NCI-H82 treated with DMSO at 0.1 percent for 48 hours (cell line): ENCODE results near the gene SON.
"Not testable (repeated sequence)": the region's sequence is repeated elsewhere in the genome, so short reads cannot be mapped to it uniquely, and the experiment has no call there.

Source experiments
- DNase-seq: peaks from one replicate; lab custom pipeline; 2025; ENCODE audit not compliant: unreplicated experiment; lab: John Stamatoyannopoulos, UW

The SON gene, protein sequence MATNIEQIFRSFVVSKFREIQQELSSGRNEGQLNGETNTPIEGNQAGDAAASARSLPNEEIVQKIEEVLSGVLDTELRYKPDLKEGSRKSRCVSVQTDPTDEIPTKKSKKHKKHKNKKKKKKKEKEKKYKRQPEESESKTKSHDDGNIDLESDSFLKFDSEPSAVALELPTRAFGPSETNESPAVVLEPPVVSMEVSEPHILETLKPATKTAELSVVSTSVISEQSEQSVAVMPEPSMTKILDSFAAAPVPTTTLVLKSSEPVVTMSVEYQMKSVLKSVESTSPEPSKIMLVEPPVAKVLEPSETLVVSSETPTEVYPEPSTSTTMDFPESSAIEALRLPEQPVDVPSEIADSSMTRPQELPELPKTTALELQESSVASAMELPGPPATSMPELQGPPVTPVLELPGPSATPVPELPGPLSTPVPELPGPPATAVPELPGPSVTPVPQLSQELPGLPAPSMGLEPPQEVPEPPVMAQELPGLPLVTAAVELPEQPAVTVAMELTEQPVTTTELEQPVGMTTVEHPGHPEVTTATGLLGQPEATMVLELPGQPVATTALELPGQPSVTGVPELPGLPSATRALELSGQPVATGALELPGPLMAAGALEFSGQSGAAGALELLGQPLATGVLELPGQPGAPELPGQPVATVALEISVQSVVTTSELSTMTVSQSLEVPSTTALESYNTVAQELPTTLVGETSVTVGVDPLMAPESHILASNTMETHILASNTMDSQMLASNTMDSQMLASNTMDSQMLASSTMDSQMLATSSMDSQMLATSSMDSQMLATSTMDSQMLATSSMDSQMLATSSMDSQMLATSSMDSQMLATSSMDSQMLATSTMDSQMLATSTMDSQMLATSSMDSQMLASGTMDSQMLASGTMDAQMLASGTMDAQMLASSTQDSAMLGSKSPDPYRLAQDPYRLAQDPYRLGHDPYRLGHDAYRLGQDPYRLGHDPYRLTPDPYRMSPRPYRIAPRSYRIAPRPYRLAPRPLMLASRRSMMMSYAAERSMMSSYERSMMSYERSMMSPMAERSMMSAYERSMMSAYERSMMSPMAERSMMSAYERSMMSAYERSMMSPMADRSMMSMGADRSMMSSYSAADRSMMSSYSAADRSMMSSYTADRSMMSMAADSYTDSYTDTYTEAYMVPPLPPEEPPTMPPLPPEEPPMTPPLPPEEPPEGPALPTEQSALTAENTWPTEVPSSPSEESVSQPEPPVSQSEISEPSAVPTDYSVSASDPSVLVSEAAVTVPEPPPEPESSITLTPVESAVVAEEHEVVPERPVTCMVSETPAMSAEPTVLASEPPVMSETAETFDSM (N-terminal part only)

DNA sequence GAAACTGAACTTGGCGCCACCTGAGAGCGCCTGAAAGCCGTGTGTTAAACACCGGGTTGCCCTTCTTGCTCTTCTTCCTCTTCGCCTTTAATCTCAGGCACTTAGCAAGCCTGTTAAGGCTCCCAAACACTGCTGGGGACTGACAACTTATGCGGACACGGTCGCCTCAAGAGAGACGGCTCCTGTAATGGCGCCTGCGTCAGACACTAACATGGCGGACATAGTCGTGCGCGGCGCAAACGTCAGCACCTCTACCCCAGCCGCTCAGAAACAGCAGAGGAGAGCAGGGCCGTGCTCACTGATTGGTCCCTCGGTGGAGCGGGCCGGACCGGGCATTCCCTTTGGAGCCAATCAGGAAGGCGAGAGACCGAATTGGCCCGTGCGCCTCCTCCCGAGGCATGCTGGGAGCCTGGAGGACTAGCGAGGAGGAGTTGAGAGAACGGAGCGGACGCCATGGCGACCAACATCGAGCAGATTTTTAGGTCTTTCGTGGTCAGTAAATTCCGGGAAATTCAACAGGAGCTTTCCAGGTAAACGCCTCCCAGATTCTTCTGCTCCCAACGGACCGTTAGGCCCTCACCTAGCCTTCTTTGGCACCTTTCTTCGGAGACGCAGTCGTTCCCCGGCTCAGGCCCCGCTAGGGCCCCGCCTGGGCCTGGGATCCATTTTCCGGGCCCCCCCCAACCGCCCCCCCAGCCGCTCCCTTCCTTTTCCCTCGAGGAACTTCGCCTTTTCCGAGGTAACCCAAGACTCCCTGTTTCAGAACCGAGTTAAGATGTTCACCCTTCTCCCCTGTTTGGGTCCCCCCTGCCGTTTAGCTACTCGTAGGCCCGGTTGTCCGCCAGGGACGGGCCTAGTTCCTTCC lies at the start of gene SON:
Gene SON (plus strand): TSS at position 399 of the 865 bp plus-strand sequence. CDS start 55 bp downstream, at position 454.
- peak; percentile 91 for DNase-seq

DNA sequence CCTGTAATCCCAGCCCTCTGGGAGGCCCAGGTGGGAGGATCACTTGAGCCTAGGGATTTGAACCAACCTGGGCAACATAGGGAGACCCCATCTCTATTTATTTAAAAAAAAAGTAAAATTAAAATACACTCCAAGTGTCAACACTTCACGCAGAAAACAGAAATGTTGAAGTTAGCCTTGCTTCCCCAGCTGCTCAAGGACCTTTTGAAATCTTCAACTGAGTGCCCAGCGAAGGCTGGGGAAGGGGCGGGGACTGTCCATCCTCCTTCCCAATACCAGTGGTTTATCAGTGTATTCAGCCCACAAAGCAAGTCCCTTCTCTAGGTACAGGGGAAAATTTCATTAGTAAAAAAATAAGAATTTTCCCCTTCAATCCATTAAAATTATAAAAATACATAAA lies 49.1 kb upstream of the SON start:
- no peak for DNase-seq

DNA sequence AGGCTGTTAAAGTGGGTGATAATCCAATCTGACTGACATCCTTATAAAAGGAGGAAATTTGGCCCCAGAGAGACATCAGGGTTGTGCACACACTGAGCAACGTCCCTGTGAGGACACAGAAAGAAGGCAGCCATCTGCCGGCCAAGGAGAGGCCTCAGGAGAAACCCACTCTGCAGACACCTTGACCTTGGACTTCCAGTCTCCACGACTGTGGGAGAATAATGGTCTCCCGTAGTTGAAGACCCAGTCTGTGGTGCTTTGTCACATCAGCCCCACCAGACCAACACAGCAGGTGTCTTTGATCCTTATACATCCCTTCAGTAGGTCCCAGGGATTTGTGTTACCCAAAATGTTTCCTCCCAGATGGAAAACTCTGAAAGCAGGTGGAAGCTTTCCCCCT lies 47.1 kb upstream of the SON start:
- DNase-seq = peak; percentile 54

DNA sequence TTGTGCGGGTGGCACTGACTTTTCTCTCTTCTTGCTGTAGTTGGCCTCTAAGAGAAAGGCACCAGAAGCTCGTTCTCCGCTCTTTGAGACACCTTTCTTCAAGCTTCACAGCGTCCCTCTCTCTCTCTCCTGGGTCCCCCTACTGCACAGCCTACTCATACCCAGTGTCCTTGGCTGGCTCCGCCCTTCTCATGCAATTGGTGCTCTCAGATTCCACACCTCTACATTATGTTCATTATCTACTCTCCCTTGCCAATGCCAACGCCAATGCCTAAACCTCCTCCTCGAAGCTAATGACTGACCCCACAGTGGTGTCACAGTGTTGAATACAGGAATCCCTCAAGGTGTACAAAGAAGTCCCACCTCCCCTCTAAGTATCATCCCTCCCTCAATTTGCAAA lies 46.5 kb upstream of the SON start:
- DNase-seq = no peak

DNA sequence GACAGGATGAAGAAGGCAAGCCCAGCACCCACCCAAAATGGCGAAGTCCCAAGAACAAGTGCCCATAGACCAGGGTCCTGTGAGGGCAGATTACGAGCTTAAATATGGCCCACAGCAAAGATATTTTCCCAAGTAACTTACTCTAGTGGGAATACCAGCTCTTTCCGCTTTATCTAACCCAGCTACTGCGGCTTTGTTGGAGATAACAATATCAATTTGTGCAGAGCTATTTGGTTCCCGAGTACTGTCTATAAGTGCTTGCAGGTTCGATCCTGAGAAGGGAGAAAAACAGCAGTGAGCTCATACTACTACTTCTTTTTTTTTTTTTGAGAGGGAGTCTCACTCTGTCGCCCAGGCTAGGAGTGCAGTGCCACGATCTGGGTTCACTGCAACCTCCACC lies 37.0 kb upstream of the SON start:
- DNase-seq = no peak

DNA sequence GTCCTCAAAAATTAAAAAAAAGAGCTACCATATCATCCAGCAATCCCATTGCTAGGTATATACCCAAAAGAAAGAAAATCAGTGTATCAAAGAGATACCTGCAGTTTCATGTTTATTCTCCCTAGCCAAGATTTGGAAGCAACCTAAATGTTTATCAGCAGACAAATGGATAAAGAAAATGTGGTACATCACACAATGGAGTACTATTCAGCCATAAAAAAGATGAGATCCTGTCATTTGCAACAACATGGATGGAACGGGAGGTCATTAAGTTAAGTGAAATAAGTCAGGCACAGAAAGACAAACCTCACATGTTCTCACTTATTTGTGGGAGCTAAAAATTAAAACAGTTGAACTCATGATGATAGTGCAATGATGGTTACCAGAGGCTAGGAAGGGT lies 35.8 kb upstream of the SON start:
- DNase-seq = not testable (repeated sequence)

DNA sequence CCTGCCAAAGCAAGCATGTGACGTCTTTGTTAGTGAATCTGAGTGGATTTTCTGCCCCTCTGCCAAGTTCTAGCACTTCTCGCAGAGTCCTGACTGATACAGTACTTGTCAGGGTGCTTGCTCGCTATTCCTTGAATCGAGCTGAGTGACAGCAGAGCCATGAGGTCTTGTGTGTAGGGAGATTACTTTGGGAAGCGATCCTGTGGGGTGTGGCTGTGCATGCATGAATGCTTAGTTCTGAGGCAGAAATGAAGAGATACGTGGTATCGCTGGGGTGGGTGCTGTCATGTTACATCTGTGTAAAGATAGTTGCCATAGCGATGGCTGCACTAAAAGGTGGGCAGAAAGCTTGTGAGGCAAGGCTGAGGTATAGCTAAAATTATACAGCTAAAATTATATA lies 32.0 kb upstream of the SON start:
- no peak for DNase-seq

DNA sequence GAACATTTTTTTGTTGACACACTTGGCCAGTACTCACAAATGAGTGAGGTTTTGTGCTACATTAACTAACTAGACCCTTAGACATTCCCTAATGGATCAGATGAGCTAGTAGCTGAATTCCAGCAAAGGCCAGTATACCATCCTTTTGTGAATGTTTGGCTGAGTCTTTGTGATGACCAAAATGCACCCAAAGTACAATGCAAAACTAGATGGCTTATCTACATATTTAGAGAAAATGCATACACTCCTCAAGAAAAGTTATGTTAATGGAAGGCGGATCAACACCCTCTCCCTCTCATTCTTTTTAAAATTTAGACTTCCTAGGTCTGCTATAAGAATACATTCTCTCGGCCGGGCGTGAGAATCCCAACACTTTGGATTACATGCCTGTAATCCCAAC lies 31.2 kb upstream of the SON start:
- DNase-seq = no peak

DNA sequence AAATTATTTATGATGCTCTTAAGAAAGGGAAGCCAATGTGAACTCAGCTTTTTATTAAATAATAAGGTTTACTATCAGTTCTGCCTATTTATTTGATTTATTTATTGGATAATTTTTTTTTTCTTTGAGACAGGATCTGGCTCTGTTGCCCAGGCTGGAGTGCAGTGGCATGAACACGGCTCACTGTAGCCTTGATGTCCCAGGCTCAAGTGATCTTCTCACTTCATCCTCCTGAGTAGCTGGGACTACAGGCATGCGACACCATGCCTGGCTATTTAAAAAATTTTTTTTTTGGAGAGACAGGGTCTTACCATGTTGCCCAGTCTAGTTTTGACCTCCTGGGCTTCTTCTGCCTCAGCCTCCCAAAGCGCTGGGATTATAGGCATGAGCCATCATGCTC lies 30.4 kb upstream of the SON start:
- no peak for DNase-seq

DNA sequence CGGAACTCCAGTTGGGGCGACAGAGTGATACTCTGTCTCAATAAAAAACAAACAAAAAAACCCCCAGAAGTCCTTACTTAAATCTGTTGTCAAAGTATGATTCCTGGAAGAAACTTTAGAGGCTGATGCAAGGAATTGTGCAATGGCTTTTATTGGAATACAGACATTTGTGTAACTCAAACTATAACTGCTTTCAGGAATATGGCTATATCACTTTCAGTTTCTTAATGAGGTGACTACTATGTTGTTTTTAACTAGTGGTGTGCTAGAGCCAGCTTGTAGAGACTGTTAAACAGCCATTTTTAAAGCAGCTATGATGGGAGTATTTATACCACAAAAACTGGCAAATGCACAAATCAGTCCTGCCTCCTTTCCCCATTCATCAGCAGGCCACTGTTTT lies 28.6 kb upstream of the SON start:
- no peak for DNase-seq

DNA sequence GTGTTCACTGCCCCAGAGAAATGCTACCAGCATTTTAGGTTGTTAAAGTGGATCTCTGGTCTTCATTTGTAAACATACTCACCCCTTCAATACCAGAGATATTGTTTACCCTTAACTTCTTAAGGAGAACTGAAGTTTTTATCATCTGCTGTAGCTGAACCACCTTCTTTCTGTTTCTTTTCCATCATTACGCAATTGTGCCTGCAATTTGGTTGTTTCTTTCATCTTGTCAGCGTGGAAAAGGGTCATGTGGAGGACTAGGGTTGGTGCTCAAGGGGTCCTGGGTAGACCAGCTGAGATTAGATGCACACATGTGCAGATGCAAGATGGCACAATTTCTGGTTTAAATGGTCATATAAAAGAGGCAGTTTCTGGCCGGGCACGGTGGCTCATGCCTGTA lies 23.9 kb upstream of the SON start:
- no peak for DNase-seq

DNA sequence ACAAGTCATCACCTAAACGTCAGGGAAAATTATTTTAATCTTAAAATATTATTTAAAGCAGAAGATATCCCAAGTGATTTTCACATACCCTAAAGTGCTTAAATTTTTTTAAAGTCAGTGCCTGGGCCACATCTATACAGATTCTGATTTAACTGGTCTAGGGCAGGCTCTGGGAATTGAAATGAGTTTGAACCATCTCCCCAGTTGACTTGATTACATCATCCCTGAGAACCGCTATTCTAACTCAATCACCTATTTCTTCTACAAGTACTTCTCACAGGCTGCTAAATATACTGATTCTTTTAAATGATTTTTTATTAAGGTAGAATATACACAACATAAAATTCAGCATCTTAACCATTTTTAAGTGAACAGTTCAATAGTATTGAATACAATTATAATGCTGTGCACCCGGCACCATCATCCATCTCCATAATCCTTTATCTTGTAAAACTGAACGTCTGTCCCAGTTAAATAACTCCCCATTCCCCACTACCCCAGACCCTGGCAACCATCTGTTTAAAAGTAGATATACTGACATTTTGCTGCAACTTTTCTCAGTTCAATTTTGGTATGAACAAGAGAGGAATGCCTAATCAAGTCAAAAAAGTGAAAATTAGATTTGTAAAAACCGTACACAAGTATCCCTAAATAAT lies 20.4 kb upstream of the SON start:
- DNase-seq = peak; percentile 51

DNA sequence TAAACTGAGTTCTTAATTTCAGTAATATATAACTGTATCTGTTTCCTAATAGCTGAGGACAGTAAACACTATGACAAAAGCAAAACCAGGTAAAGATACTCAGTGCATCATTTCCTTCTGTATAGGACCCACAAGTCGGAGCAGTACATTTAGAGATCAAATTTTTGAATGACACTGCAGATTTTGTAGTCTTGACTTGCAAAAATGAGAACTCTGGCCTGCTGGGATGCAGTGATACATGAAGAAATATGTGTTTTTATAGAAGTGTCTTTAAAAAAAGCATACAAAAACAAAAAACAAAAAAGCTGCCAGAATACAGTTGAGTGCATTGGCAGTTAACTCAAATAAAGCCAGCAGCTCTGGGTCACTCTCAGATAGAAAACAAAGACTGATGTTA lies 19.9 kb upstream of the SON start:
- no peak for DNase-seq

DNA sequence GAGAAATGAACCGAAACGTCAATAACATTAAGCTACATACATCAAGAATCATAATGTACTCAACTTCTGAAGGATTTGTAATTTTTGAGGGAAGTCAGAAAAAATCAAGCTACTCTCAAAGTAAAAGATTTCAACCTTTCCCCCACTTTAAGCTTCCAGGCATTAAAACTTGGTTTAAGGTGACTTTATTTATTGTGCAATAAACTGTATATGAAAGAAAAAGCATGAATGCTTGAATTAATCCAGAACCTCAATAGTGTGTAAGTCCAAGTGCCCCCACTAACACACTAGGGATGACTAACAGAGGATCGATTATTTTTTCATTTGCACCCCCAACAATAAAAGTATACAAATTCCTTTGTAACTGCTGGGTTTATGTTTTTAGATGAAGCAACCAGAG lies 11.8 kb upstream of the SON start:
- DNase-seq = no peak

DNA sequence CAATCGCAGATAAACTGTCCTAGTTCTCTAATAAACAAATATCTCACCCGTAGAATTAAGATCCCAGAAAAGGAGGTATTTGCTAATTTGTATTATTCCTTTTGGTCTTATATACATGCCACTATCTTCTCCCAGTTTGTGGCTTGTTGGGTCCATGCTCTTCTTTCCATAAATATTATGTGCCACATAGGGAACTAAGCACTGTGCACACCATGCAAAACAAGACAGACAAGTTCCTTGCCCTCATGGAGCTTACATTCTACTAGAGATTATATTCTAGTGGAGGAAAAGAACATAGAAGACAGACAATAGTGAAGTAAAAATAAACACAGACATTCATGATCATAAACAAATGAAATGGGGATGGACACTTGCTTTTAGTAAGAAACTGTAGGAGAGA lies 5.6 kb upstream of the SON start:
- DNase-seq = no peak

DNA sequence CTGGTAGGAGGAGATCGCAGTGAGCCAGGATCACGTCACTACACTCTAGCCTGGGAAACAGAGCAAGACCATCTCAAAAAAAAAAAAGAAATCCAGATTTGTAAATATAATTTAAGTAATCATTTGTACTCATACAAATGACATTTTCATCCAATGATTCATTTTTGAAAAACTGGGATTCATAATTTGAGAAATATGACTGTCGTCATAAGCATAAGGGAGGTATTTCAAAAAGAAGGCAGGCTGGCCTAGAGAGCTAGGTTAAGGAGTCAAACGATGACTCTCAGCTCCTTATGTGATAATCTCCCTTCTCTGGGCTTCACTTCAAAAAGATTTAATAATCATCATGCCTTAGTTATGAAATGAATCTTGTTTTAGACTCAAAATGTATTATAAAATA lies 3.2 kb upstream of the SON start:
- no peak for DNase-seq

DNA sequence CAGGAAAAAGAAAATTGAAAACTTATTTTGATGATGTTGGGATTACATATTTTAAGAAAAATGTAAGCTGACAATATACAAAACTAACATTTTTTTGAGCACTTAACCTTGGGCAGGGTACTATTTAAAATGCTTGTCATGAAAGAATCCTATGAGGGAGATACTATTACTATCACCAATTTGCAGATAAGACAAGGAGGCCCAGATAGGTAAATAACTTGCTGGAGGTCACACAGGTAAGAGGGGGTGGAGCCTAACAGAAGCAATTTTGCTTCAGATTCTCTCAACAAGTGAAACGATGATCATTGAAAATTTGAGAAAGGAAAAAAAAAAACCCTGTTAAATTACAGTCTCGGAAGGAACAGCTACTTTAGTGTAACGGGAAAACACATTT lies 2.1 kb upstream of the SON start:
- no peak for DNase-seq

DNA sequence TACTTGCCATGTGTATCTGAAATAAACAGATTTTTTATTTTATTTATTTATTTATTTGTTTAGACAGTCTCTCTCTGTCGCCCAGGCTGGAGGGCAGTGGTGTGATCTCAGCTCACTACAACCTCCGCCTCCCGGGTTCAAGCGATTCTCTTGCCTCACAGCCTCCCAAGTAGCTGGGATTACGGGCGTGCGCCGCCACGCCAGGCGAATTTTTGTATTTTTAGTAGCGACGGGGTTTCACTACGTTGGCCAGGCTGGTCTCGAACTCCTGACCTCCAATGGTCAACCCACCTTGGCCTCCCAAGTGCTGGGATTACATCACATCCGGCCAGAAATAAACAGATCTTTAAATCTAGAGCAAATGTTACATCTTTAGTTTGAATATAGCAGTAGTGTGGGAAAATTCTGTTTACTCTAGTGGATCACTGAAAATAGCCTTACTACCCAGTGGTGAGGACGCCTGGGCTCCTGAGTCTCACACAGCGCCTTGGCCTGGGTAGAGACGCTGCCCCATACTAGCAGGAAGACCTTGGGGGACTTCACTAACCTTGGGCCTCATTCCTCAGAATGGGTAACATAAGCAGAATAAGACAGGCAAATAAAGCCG lies 1.6 kb upstream of the SON start:
- no peak for DNase-seq
